ENCODE measurements around the gene TEDC1.

- TF ChIP-seq EZH2 (IDR thresholded peaks at IDR 0.05; ENCODE audit: insufficient read depth, poor library complexity, severe bottlenecking) (no peak), EZH2phosphoT487 (IDR thresholded peaks at IDR 0.05; ENCODE audit: insufficient read depth, low read depth) (no peak)
These were observed 35.9 kb upstream of the TEDC1 start for GRCh38 chr14:105455086-105455640.
